NCI-H446 (cell line): ENCODE measurements around the gene TKT.
"Not testable (repeated sequence)": the region's sequence is repeated elsewhere in the genome, so short reads cannot be mapped to it uniquely, and the experiment has no call there.

Source experiments
- DNase-seq, 2 experiments: peaks; one replicate each; lab custom pipeline; 2025; lab: John Stamatoyannopoulos, UW

Gene TKT

GRCh38 chr3:53260286-53260785 lies 4.5 kb upstream of the TKT start:
- no peak for DNase-seq

- no peak for DNase-seq
Measured at GRCh38 chr3:53259427-53260259, 3.8 kb upstream of the TKT start.

GRCh38 chr3:53258600-53259426 lies 3.0 kb upstream of the TKT start:
- no peak for DNase-seq

GRCh38 chr3:53257465-53257864 lies 1.6 kb upstream of the TKT start:
- DNase-seq: no peak

- no peak for DNase-seq
Measured at GRCh38 chr3:53256704-53257055, 858 bp upstream of the TKT start.

- no peak for DNase-seq
Measured at GRCh38 chr3:53255423-53255774, 423 bp downstream of the TKT start.

- DNase-seq: peak in 1 of 2 experiments; percentile 15
Measured at GRCh38 chr3:53254509-53255422, 1.1 kb downstream of the TKT start.

- no peak for DNase-seq
Measured at GRCh38 chr3:53253707-53254508, 1.9 kb downstream of the TKT start.

- DNase-seq: not testable (repeated sequence)
Measured at GRCh38 chr3:53252947-53253322, 2.9 kb downstream of the TKT start.

- DNase-seq: no peak
Measured at GRCh38 chr3:53252096-53252946, 3.5 kb downstream of the TKT start.

- DNase-seq: no peak
Measured at GRCh38 chr3:53250881-53251605, 4.8 kb downstream of the TKT start.

- DNase-seq: no peak
Measured at GRCh38 chr3:53250453-53250852, 5.4 kb downstream of the TKT start.

- no peak for DNase-seq
Measured at GRCh38 chr3:53248161-53248560, 7.7 kb downstream of the TKT start.

- DNase-seq: no peak
Measured at GRCh38 chr3:53247619-53248018, 8.2 kb downstream of the TKT start.

GRCh38 chr3:53244271-53244670 lies 11.6 kb downstream of the TKT start:
- DNase-seq: no peak

- DNase-seq: no peak
Measured at GRCh38 chr3:53243785-53244184, 12.0 kb downstream of the TKT start.

GRCh38 chr3:53243165-53243564 lies 12.7 kb downstream of the TKT start:
- peak in 1 of 2 experiments; percentile 24 for DNase-seq

- no peak for DNase-seq
Measured at GRCh38 chr3:53242642-53243041, 13.2 kb downstream of the TKT start.

GRCh38 chr3:53242155-53242554 lies 13.7 kb downstream of the TKT start:
- DNase-seq: no peak
